Fibroblast of mammary gland (primary cell): ENCODE data around the gene CTTNBP2NL.

Source experiments
- DNase-seq: peaks from one replicate; pipeline ENCODE4 v3.0.0-alpha.2; 2010; ENCODE audit warnings: low read depth
- H3K4me3 ChIP-seq: 2 replicates; pipeline ENCODE4 v1.5.1; 2011; ENCODE audit warnings: low read depth, mild to moderate bottlenecking, low read length, moderate library complexity; ENCODE audit not compliant: control insufficient read depth
- CTCF ChIP-seq: conservative IDR thresholded peaks from 2 replicates; pipeline ENCODE4 v1.5.1; 2011; ENCODE audit warnings: low read depth, low read length, inconsistent platforms; ENCODE audit not compliant: control insufficient read depth, insufficient read depth

The CTTNBP2NL gene

DNA sequence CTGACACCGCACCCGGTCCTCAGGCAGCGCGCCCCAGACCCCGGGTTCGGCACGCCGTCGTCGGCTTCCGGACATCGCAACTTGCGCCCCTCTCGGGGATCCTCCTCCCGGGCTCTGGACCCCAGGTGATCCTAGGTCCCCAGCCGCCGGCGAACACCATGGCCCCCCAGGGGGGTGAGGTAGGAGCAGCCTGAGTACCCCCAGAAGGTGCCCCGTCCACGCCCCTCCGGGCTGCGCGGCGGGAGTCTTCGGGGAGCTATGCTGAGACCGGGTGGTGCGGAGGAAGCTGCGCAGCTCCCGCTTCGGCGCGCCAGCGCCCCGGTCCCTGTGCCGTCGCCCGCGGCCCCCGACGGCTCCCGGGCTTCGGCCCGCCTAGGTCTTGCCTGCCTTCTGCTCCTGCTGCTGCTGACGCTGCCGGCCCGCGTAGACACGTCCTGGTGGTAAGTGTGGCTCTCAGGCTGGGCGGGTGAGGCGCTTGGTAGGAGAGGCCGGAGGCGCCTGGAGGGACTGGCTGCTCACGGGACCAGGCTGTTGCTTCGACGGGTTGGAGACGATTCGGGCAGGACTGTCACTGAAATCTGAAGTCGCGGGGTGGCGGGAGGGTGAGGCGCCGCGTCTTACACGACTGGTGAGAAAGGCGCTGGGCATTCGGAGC is 113.1 kb downstream of the CTTNBP2NL start:
- TF ChIP-seq CTCF: no peak
- DNase-seq: no peak
- H3K4me3 ChIP-seq: peak overlapping the region; percentile 51

DNA sequence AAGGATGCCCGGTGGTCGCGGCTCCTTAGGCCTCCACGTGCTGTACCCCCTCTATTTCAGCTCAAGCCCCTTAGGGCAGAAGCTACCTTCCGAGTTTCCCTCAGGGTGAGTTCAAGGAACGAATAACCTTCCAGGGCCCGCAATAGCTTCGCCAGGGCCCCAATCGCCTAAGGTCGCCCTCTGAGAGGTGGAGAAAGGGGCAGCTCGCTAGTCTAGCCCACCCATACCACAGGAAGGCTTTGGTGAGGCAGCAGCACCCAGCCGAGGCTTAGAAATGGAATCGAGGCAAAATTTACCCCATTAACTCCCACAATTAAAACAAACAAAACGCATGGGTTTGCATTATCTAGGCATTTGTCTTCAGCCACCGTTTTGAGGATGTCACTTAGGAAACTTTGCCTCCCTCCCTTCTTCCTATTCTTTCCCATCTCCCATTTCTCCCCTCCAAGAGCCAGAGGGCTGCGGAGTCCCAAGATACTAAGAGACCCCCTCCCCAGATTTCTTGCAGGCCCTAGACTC is 113.7 kb downstream of the CTTNBP2NL start:
- no peak for DNase-seq
- no peak overlapping the region for H3K4me3 ChIP-seq
- no peak for TF ChIP-seq CTCF

DNA sequence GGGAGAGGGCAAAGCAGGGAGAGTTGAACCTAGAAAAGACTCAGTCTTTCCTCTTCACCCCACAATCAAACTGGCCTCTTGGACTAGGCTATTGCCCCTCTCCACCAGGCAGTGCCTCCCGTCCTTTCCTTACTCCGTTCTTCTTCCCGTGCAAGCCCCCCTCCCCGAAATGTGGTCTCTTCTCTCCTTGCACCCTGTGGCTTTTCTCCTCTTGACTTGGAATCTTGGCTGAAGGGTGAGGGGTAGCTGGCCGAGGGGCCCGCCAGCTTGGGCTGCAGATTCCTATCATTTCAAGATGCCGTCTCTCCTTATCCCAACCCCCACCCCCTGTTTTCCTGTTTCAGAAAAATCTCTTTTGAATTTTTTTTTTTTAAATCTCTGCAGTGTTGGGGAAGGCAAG is 114.3 kb downstream of the CTTNBP2NL start:
- TF ChIP-seq CTCF: no peak
- H3K4me3 ChIP-seq: no peak overlapping the region
- DNase-seq: no peak
